HEK293 (cell line): ENCODE data around the gene PTGER4.
"Not testable (repeated sequence)": the region's sequence is repeated elsewhere in the genome, so short reads cannot be mapped to it uniquely, and the experiment has no call there.

ENCODE experiments used
- CTCF ChIA-PET: fragments of 350-600 bp; formaldehyde crosslinking; extraction: SDS; loops from one replicate; lab custom pipeline; 2021; ENCODE audit warnings: antibody characterized with exemption; lab: Yijun Ruan, JAX
- POLR2A ChIA-PET: fragments of 300-600 bp; formaldehyde crosslinking; extraction: SDS; loops from one replicate; lab custom pipeline; 2020; ENCODE audit warnings: antibody characterized with exemption, inconsistent platforms; lab: Yijun Ruan, JAX
- H3K27ac ChIP-seq: fragments of 200-500 bp; sonication (Bioruptor generic); 2 replicates; pipeline ENCODE4 v1.5.1; 2014; ENCODE audit warnings: low read depth, low read length, control low read depth, inconsistent platforms; ENCODE audit errors: extremely low read depth
- H3K36me3 ChIP-seq, 2 experiments: fragments of 200-500 bp in 1 of 2; sonication (Bioruptor generic) in 1 of 2; 1 replicate in 1 of 2; 2 replicates in 1 of 2; pipeline ENCODE4 v1.5.1; 2014 to 2017; ENCODE audit warnings: inconsistent platforms in 2 of 2, low read length in 2 of 2; ENCODE audit not compliant: control insufficient read depth in 2 of 2, insufficient read depth in 1 of 2
- H3K4me1 ChIP-seq: fragments of 200-500 bp; sonication (Bioruptor generic); 2 replicates; pipeline ENCODE4 v1.5.1; 2014; ENCODE audit warnings: mild to moderate bottlenecking, low read length, inconsistent platforms; ENCODE audit not compliant: control insufficient read depth, insufficient read depth
- H3K4me3 ChIP-seq: 2 replicates; pipeline ENCODE4 v1.5.1; 2011; ENCODE audit warnings: low read depth, mild to moderate bottlenecking, control low read depth, low read length, moderate library complexity
- H3K9me3 ChIP-seq: fragments of 200-500 bp; sonication (Bioruptor generic); 2 replicates; pipeline ENCODE4 v1.5.1; 2014; ENCODE audit warnings: low read depth, low read length, inconsistent platforms; ENCODE audit not compliant: control insufficient read depth, insufficient read depth
- KLF1 ChIP-seq: fragments of 450-650 bp; formaldehyde crosslinking; IDR thresholded peaks from 2 replicates; pipeline ENCODE4 v1.5.1; 2016; ENCODE audit warnings: missing biosample characterization, missing genetic modification characterization
- SETDB1 ChIP-seq: IDR thresholded peaks from one replicate; pipeline ENCODE4 v1.6.1; 2017; ENCODE audit warnings: mild to moderate bottlenecking, low read length, moderate library complexity, mixed read lengths; ENCODE audit not compliant: insufficient read length
- YY1 ChIP-seq: fragments of 450-650 bp; formaldehyde crosslinking; IDR thresholded peaks from 2 replicates; pipeline ENCODE4 v1.5.1; 2018; ENCODE audit warnings: missing biosample characterization, missing genetic modification characterization
- ZFP41 ChIP-seq: fragments of 450-650 bp; formaldehyde crosslinking; IDR thresholded peaks from 2 replicates; pipeline ENCODE4 v1.5.1; 2016; ENCODE audit warnings: missing biosample characterization, missing genetic modification characterization, borderline replicate concordance
- ZIC2 ChIP-seq: fragments of 450-650 bp; formaldehyde crosslinking; IDR thresholded peaks from 2 replicates; pipeline ENCODE4 v1.5.1; 2016; ENCODE audit warnings: missing biosample characterization, missing genetic modification characterization
- ZNF121 ChIP-seq: fragments of 450-650 bp; formaldehyde crosslinking; IDR thresholded peaks from 2 replicates; pipeline ENCODE4 v1.5.1; 2016; ENCODE audit warnings: missing biosample characterization, missing genetic modification characterization
- ZNF133 ChIP-seq: fragments of 450-650 bp; formaldehyde crosslinking; IDR thresholded peaks from 2 replicates; pipeline ENCODE4 v1.5.1; 2016; ENCODE audit warnings: missing biosample characterization, missing genetic modification characterization
- ZNF146 ChIP-seq: fragments of 450-650 bp; formaldehyde crosslinking; IDR thresholded peaks from 2 replicates; pipeline ENCODE4 v1.5.1; 2016; ENCODE audit warnings: missing biosample characterization, missing genetic modification characterization
- ZNF202 ChIP-seq: fragments of 450-650 bp; formaldehyde crosslinking; IDR thresholded peaks from 2 replicates; pipeline ENCODE4 v1.5.1; 2016; ENCODE audit warnings: missing biosample characterization, missing genetic modification characterization, borderline replicate concordance
- ZNF214 ChIP-seq: fragments of 450-650 bp; formaldehyde crosslinking; IDR thresholded peaks from 2 replicates; pipeline ENCODE4 v1.5.1; 2017; ENCODE audit warnings: missing biosample characterization, mild to moderate bottlenecking, missing genetic modification characterization, borderline replicate concordance
- ZNF416 ChIP-seq: fragments of 450-650 bp; formaldehyde crosslinking; IDR thresholded peaks from 2 replicates; pipeline ENCODE4 v1.5.1; 2016; ENCODE audit warnings: missing biosample characterization, missing genetic modification characterization
- ZNF529 ChIP-seq: fragments of 450-650 bp; formaldehyde crosslinking; IDR thresholded peaks from 2 replicates; pipeline ENCODE4 v1.5.1; 2017; ENCODE audit warnings: missing genetic modification characterization, missing biosample characterization; ENCODE audit not compliant: insufficient replicate concordance
- ZNF548 ChIP-seq: fragments of 450-650 bp; formaldehyde crosslinking; IDR thresholded peaks from 2 replicates; pipeline ENCODE4 v1.5.1; 2016; ENCODE audit warnings: missing biosample characterization, missing genetic modification characterization
- ZNF580 ChIP-seq: fragments of 450-650 bp; formaldehyde crosslinking; IDR thresholded peaks from 2 replicates; pipeline ENCODE4 v1.5.1; 2016; ENCODE audit warnings: missing biosample characterization, missing genetic modification characterization
- ZNF621 ChIP-seq: fragments of 450-650 bp; formaldehyde crosslinking; IDR thresholded peaks from 2 replicates; pipeline ENCODE4 v1.5.1; 2017; ENCODE audit warnings: missing biosample characterization, missing genetic modification characterization
- ZNF645 ChIP-seq: fragments of 450-650 bp; formaldehyde crosslinking; IDR thresholded peaks from 2 replicates; pipeline ENCODE4; 2016; ENCODE audit warnings: missing biosample characterization, missing genetic modification characterization
- ZNF660 ChIP-seq: fragments of 450-650 bp; IDR thresholded peaks from 2 replicates; pipeline ENCODE4 v1.5.1; 2018; ENCODE audit warnings: missing biosample characterization, mild to moderate bottlenecking, missing genetic modification characterization
- ZNF747 ChIP-seq: fragments of 450-650 bp; formaldehyde crosslinking; IDR thresholded peaks from 2 replicates; pipeline ENCODE4 v1.5.1; 2016; ENCODE audit warnings: missing biosample characterization, missing genetic modification characterization

The PTGER4 gene

GRCh38 chr5:40700116-40700782, 20.5 kb downstream of the PTGER4 start:
- ChIA-PET CTCF (no interaction called here), POLR2A (no interaction called here)
- H3K4me3 ChIP-seq = no peak overlapping the region
- H3K9me3 ChIP-seq = no peaks in the 10 kb centered on the region; the same call in 1 of the 2 replicates
- TF ChIP-seq ZNF747 (tag by site-specific recombination) (no peak), ZNF214 (tag by site-specific recombination) (no peak), ZNF416 (tag by site-specific recombination) (no peak), ZNF548 (tag by site-specific recombination) (no peak), ZNF121 (tag by site-specific recombination) (no peak), ZNF133 (tag by site-specific recombination) (no peak), KLF1 (tag by site-specific recombination) (no peak), ZNF660 (tag by site-specific recombination) (no peak), YY1 (tag by site-specific recombination) (no peak), ZNF621 (tag by site-specific recombination) (no peak), ZNF202 (no peak), ZIC2 (tag by site-specific recombination) (no peak), ZFP41 (tag by site-specific recombination) (no peak), ZNF645 (tag by site-specific recombination) (no peak)
- H3K4me1 ChIP-seq = no peaks in the 10 kb centered on the region
- H3K27ac ChIP-seq = no peak overlapping the region
- peaks cover 0 to 4% of the 10 kb centered on the region in 2 experiments; a peak in 2 of 3 replicates for H3K36me3 ChIP-seq

- H3K4me1 ChIP-seq, CTCF ChIA-PET, H3K27ac ChIP-seq, H3K9me3 ChIP-seq, POLR2A ChIA-PET: not testable (repeated sequence)
- peak; percentile 89 for TF ChIP-seq ZNF529 (tag by site-specific recombination)
- peak; percentile 78 for TF ChIP-seq SETDB1
- TF ChIP-seq, all 188 proteins: peak for 2; not testable (repeated sequence) for 186
- H3K4me3 ChIP-seq, H3K36me3 ChIP-seq: not testable (repeated sequence)
Measured at GRCh38 chr5:40702027-40702426, 22.3 kb downstream of the PTGER4 start.

- CTCF ChIA-PET = interaction anchor here (2.1 kb wide), 1 partner anchor 17 kb away, joined by 8 read pairs; no protein-coding TSS in a partner anchor
- H3K36me3 ChIP-seq, H3K9me3 ChIP-seq, H3K27ac ChIP-seq, POLR2A ChIA-PET, H3K4me1 ChIP-seq, H3K4me3 ChIP-seq: not testable (repeated sequence)
Measured at GRCh38 chr5:40705484-40705883, 25.8 kb downstream of the PTGER4 start.

- POLR2A ChIA-PET = not testable (repeated sequence)
- TF ChIP-seq ZNF146 (tag by site-specific recombination) (peak; percentile 90), ZNF580 (tag by site-specific recombination) (peak; percentile 32; the same call in 1 of the 2 replicates)
- TF ChIP-seq, all 188 proteins: peak for 2; not testable (repeated sequence) for 186
- not testable (repeated sequence) for H3K4me3 ChIP-seq, H3K9me3 ChIP-seq, H3K27ac ChIP-seq, H3K4me1 ChIP-seq, H3K36me3 ChIP-seq
- CTCF ChIA-PET = interaction anchor here (1.0 kb wide), 1 partner anchor 23 kb away, joined by 3 read pairs; no protein-coding TSS in a partner anchor
Measured at GRCh38 chr5:40710575-40710974, 30.9 kb downstream of the PTGER4 start.
